ENCODE measurements around the gene CCDC170. TPM values are rescaled to one million over a fixed set of nuclear protein-coding genes. Genes with fewer than 3 reads are reported as not detected.

CCDC170 gene
- total RNA-seq, 2 donors from 2014 or later: not detected

DNA sequence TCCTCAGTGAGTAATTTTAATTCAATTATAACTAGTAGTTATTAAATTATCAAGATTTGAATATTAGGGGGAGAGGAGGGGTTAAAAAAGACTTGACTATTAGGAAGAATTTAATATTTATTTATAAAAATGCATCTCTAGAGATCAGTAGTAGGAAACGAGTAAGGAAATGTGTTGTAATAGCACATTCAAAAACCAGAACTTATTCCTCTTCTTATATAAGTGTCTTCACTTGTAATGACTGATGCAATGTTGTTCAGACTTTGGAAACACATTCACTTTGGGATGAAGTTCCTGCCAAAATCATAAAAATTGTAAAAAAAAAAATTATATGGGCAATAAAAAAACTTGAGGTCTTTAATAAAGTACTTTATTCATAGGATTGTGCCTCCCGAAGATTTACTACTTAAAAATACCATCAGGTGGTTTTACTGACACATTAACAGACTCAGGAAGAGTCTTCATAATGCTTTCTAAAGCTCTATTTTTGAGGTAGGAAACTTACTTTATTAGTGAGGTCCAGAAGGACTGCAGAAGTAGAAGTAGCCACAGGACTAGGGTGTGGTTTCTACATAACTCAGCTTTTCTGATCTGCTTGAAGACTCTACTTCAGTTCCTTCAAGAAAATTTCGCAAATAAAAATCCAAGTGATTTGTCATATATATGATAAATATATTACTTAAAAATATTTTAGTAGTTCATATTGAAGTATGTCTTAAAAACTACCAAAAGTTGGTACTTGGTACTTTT, 59.8 kb downstream of the CCDC170 start:
- ATAC-seq: no peak
- no peak for DNase-seq (ENCODE audit: low spot score in 2 of 2)
- Mint-ChIP-seq H3K36me3 (no peaks in the 10 kb centered on the region), H3K9me3 (peaks cover 0 to 9% of the 10 kb centered on the region in 2 donors), H3K27ac (no peak overlapping the region)

DNA sequence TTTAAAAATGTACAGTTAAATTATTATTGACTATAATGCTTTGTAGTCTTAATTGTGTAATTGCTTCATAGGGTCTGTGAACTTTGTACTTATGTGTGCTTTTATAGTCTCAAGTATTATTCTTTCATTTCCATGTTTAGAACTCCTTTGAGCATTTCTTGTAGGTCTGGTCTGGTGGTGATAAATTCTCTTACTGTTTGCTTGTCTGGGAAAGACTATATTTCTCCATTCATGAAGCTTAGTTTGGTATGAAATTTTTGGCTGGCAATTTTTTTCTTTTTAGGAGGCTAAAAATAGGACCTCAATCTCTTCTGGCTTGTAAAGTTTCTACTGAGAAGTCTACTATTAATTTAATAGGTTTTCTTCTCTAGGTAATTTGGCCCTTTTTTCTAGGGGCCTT, 67.4 kb downstream of the CCDC170 start:
- no peak overlapping the region for H3K27ac Mint-ChIP-seq
- no peak for ATAC-seq
- no peak for DNase-seq (ENCODE audit: low spot score in 2 of 2)
- H3K9me3 Mint-ChIP-seq: peaks cover 35 to 39% of the 10 kb centered on the region in 2 donors
- H3K36me3 Mint-ChIP-seq: peaks cover 32 to 37% of the 10 kb centered on the region in 2 donors

DNA sequence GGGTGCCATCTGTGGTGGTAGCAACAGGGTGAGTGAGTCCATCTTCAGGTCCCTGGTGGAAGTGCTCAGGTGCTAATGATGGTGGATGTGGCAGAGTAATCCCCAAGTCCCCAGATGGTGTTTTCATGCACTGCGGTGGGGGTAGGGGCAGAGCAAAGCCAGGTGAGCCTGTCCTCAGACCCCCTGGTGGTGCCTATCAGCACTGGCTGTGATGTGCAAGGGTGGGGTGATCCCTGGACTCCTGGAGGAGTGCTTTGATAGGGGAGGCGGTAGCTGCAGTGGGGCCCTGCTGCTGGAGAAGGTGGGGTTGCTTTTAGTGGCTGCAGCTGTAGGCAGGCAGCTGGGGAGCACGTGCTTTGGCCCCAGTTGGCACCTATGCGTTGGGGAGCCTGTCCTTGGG, 70.8 kb downstream of the CCDC170 start:
- H3K27ac Mint-ChIP-seq: no peak overlapping the region
- peaks cover 32% of the 10 kb centered on the region in 2 donors for H3K9me3 Mint-ChIP-seq
- peaks cover 30 to 36% of the 10 kb centered on the region in 2 donors for H3K36me3 Mint-ChIP-seq
- ATAC-seq (no peak), DNase-seq (ENCODE audit: low spot score in 2 of 2) (no peak)

DNA sequence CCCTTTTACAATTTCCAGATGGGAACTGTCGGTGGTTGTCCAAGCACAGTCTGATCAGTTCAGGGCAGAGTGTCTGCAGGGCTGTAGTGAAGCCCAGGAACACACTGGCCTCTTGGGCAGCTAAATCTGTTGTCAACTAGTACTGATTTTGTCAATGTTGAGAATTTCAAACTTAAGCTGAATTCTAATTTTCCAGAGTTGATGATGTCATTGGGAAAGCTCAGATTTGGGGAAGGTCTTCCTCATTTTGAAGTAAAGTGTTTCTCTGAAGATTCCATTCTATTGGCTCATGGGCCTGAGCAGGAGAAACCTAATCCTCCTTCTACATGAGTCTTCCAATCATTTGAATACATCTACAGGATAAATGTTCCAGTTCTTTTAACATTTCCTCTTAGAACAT, 72.1 kb downstream of the CCDC170 start:
- no peak for DNase-seq (ENCODE audit: low spot score in 2 of 2)

GRCh38 chr6:151566557-151566956, 72.7 kb downstream of the CCDC170 start:
- peak; percentile 55 to 99 for ATAC-seq
- DNase-seq (ENCODE audit: low spot score in 2 of 2): no peak
- Mint-ChIP-seq H3K27ac (peak overlapping the region in 1 of 2 donors; percentile 22), H3K9me3 (peaks cover 22 to 23% of the 10 kb centered on the region in 2 donors), H3K36me3 (peaks cover 24 to 30% of the 10 kb centered on the region in 2 donors)

More for the DNA sequence above, 72.1 kb downstream of the CCDC170 start:
- no peak for ATAC-seq
- Mint-ChIP-seq H3K9me3 (peaks cover 22 to 23% of the 10 kb centered on the region in 2 donors), H3K36me3 (peaks cover 24 to 30% of the 10 kb centered on the region in 2 donors), H3K27ac (no peak overlapping the region)

DNA sequence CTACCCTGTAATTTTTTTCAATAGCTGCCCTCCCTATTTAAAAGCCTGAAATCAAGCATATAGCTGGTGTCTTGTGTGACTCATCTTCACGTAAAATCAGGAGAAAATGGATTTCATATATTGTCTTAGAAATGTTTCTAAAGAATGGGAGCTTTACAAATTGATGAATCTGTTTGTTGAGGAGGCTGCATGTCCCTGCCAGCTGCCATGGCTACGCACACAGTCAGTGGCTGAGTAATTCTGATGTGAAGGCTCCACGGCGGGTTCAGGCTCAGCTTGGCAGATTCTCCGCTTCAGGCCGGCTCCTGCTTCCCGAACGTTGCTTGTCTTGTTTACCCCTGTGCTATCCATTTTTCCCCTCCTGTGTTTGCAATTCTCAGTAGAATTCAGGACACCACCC, 82.8 kb downstream of the CCDC170 start:
- H3K36me3 Mint-ChIP-seq: no peaks in the 10 kb centered on the region

GRCh38 chr6:151577257-151577656, 83.4 kb downstream of the CCDC170 start:
- no peak for ATAC-seq
- no peak for DNase-seq (ENCODE audit: low spot score in 2 of 2)
- H3K9me3 Mint-ChIP-seq: peaks cover 0 to 1% of the 10 kb centered on the region in 2 donors

More for the DNA sequence above, 82.8 kb downstream of the CCDC170 start:
- DNase-seq (ENCODE audit: low spot score in 2 of 2) (no peak), ATAC-seq (no peak)
- H3K27ac Mint-ChIP-seq: no peak overlapping the region
- H3K9me3 Mint-ChIP-seq: no peaks in the 10 kb centered on the region

DNA sequence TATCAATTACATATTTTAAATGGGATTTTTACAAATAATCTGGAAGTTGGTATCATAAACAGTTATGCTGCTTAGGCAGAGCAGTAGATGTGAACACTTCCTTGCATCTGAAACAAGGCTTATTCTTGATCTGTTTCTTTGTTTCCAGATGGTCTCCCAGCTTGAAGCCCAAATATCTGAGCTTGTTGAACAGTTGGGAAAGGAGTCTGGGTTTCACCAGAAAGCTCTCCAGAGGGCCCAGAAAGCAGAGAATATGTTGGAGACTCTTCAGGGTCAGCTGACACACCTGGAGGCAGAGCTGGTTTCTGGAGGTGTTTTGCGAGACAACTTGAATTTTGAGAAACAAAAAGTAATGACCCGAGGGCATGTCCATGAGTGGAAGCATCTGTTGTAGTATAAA, 91.9 kb downstream of the CCDC170 start:
- no peak overlapping the region for H3K27ac Mint-ChIP-seq
- no peak for ATAC-seq
- peaks cover 4 to 6% of the 10 kb centered on the region in 2 donors for H3K36me3 Mint-ChIP-seq
- H3K9me3 Mint-ChIP-seq: peaks cover 0 to 9% of the 10 kb centered on the region in 2 donors
- no peak for DNase-seq (ENCODE audit: low spot score in 2 of 2)

More at GRCh38 chr6:151577257-151577656, 83.4 kb downstream of the CCDC170 start:
- no peak overlapping the region for H3K27ac Mint-ChIP-seq
- peaks cover under 1% of the 10 kb centered on the region in 2 donors for H3K36me3 Mint-ChIP-seq

GRCh38 chr6:151589667-151590066, 95.8 kb downstream of the CCDC170 start:
- H3K9me3 Mint-ChIP-seq: peaks cover 6 to 18% of the 10 kb centered on the region in 2 donors
- no peak overlapping the region for H3K27ac Mint-ChIP-seq
- peaks cover 6 to 12% of the 10 kb centered on the region in 2 donors for H3K36me3 Mint-ChIP-seq
- ATAC-seq (no peak), DNase-seq (ENCODE audit: low spot score in 2 of 2) (no peak)

GRCh38 chr6:151590742-151591141, 96.9 kb downstream of the CCDC170 start:
- DNase-seq (ENCODE audit: low spot score in 2 of 2) (no peak), ATAC-seq (no peak)
- peaks cover 6 to 18% of the 10 kb centered on the region in 2 donors for H3K9me3 Mint-ChIP-seq
- peaks cover 6 to 12% of the 10 kb centered on the region in 2 donors for H3K36me3 Mint-ChIP-seq
- no peak overlapping the region for H3K27ac Mint-ChIP-seq

- DNase-seq (ENCODE audit: low spot score in 2 of 2) (no peak), ATAC-seq (no peak)
- Mint-ChIP-seq H3K36me3 (peaks cover 6 to 12% of the 10 kb centered on the region in 2 donors), H3K9me3 (peaks cover 6 to 16% of the 10 kb centered on the region in 2 donors), H3K27ac (no peak overlapping the region)
These were observed 98.8 kb downstream of the CCDC170 start for GRCh38 chr6:151592449-151593159.

GRCh38 chr6:151609146-151609902, 115.5 kb downstream of the CCDC170 start:
- H3K27ac Mint-ChIP-seq: no peak overlapping the region
- peaks cover 0 to 4% of the 10 kb centered on the region in 2 donors for H3K9me3 Mint-ChIP-seq
- no peak for DNase-seq (ENCODE audit: low spot score in 2 of 2)
- ATAC-seq: no peak
- H3K36me3 Mint-ChIP-seq: no peaks in the 10 kb centered on the region

DNA sequence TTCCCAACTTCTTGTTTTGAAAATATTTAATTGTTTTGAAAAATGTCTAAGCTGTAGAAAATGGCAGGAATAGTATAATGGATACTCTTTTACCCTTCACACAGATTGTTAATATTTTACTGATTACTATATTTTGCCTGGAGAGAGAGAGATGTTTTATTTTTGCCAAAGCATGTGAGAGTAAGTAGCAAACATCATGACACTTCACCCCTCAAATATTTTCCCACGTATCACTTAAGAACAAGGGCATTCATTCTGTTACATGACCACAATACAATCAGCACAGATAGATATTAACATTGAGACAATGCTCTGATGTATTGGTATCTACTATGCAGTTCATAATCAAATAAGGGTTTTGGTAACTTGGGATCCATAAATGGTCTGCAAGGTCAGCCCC, 116.5 kb downstream of the CCDC170 start:
- no peak overlapping the region for H3K27ac Mint-ChIP-seq
- no peak for ATAC-seq

DNA sequence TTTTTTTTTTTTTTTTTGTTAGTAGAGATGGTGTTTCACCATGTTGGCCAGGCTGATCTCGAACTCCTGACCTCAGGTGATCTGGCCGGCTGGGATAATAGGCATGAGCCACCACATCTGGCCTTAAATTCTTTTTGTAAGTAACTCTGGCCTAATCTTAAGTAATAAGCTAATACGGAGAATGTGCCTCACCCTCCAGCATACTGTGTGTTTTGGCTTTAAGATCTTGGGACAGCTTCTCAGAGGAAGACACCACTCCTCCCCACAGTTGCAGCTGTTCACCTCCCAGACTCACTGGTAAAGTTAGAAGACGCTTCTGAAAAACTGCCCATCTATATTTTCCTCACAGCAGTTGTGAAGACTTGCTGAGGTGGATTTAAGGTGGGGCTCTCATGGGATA, 120.8 kb downstream of the CCDC170 start:
- no peak for DNase-seq (ENCODE audit: low spot score in 2 of 2)
- H3K27ac Mint-ChIP-seq: no peak overlapping the region
- H3K36me3 Mint-ChIP-seq: no peaks in the 10 kb centered on the region
- ATAC-seq: no peak
- no peaks in the 10 kb centered on the region for H3K9me3 Mint-ChIP-seq

More for the DNA sequence above, 116.5 kb downstream of the CCDC170 start:
- Mint-ChIP-seq H3K36me3 (no peaks in the 10 kb centered on the region), H3K9me3 (peaks cover 0 to 4% of the 10 kb centered on the region in 2 donors)
- DNase-seq (ENCODE audit: low spot score in 2 of 2): no peak

DNA sequence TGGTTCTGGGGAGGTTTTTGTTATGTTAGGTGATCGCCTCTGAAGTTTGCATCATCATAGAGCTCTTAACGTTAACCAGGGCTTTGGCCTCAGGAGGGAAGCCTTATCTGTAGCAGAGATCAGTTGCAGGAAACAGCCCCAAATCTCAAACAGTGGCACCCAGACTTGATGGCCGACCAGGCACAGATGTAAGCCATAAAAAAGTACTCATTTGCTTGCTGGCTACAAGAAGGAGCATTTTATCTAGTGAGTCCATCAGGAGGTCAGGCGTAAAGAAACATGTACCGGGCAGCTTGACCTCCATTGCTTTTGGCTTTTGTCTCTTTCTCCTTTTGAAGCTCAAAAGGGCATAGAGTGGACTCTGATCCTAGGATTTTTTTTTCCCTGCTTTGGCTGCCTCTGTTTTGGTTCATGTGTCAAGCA, 122.3 kb downstream of the CCDC170 start:
- Mint-ChIP-seq H3K36me3 (no peaks in the 10 kb centered on the region), H3K9me3 (no peaks in the 10 kb centered on the region), H3K27ac (no peak overlapping the region)
- ATAC-seq (no peak), DNase-seq (ENCODE audit: low spot score in 2 of 2) (no peak)

- no peaks in the 10 kb centered on the region for H3K36me3 Mint-ChIP-seq
- H3K9me3 Mint-ChIP-seq: no peaks in the 10 kb centered on the region
- ATAC-seq (no peak), DNase-seq (ENCODE audit: low spot score in 2 of 2) (no peak)
- H3K27ac Mint-ChIP-seq: no peak overlapping the region
These were observed 122.8 kb downstream of the CCDC170 start for GRCh38 chr6:151616600-151616999.

- DNase-seq (ENCODE audit: low spot score in 2 of 2) (no peak), ATAC-seq (no peak)
- Mint-ChIP-seq H3K27ac (no peak overlapping the region), H3K9me3 (no peaks in the 10 kb centered on the region), H3K36me3 (no peaks in the 10 kb centered on the region)
These were observed 123.7 kb downstream of the CCDC170 start for GRCh38 chr6:151617539-151617938.

Measured in activated naive CD4-positive, alpha-beta T cell treated with anti-CD3 and anti-CD28 coated beads, Interleukin-2, amount 50 U/mL, for 72 hours (primary cell).